HUES6 (cell line): Measurements from ENCODE around the gene RPRD1B.

Experiments used
- H3K27ac ChIP-seq: 2 replicates; pipeline ENCODE4 v1.7.0; 2013; ENCODE audit warnings: low read depth, mild to moderate bottlenecking, low read length, inconsistent platforms
- H3K27me3 ChIP-seq: 2 replicates; pipeline ENCODE4 v1.6.1; 2013; ENCODE audit warnings: low read length; ENCODE audit not compliant: control insufficient read depth, insufficient read depth
- H3K36me3 ChIP-seq: 2 replicates; pipeline ENCODE4 v1.6.1; 2013; ENCODE audit warnings: low read length; ENCODE audit not compliant: control insufficient read depth, insufficient read depth
- H3K4me1 ChIP-seq: 2 replicates; pipeline ENCODE4 v1.6.1; 2013; ENCODE audit warnings: low read length; ENCODE audit not compliant: control insufficient read depth, insufficient read depth
- H3K4me3 ChIP-seq: 2 replicates; pipeline ENCODE4 v1.5.1; 2013; ENCODE audit warnings: low read depth, low read length
- H3K9ac ChIP-seq: one replicate; pipeline ENCODE4 v1.6.1; 2013; ENCODE audit warnings: mild to moderate bottlenecking, low read length
- H3K9me3 ChIP-seq: 2 replicates; pipeline ENCODE4 v1.6.1; 2013; ENCODE audit warnings: low read depth, low read length; ENCODE audit not compliant: control insufficient read depth, insufficient read depth

The RPRD1B gene

DNA sequence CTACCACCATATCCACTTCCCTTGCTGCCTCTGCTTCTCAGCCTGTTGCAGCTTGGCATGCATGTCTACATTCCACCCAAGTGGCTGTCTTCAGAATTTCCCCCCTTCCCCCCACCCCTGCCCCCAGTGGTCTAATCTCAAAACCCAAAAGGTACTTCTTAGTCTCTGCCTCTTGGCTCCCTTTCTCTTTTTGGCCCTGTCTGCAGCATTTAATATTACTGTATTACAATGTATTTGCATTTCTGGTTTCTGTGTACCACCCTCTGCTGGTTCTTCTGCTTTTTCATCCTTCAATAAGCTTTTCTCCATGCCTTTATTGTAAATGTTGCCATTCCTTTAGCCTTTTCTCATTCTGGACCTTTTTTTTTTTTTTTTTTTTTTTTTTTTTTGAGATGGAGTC, 43.0 kb downstream of the RPRD1B start:
- H3K9ac ChIP-seq = no peak overlapping the region
- H3K27me3 ChIP-seq = no peaks in the 10 kb centered on the region
- H3K4me3 ChIP-seq = no peak overlapping the region
- peaks cover 24% of the 10 kb centered on the region for H3K36me3 ChIP-seq
- peaks cover 10% of the 10 kb centered on the region; the same call in 1 of the 2 replicates for H3K4me1 ChIP-seq
- H3K9me3 ChIP-seq = peaks cover 3% of the 10 kb centered on the region; the same call in 1 of the 2 replicates
- no peak overlapping the region for H3K27ac ChIP-seq

DNA sequence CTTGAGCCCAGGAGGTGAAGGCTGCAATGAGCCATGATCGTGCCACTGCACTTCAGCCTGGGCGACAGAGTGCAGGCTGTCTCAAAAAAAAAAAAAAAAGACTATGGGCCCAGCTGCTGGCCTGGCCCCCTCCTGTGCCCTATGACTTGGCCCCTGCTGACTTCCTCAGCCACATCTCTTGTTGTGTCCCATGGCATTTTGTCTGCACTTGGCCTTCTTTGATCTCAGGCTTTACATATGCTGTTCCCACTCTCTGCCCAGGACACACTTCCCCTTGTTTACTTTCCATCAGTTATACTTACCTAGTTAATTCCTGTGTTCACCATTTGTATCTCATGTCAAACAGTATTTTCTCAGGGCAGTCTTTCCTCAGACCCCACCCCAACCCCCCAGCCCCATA, 44.5 kb downstream of the RPRD1B start:
- Histone ChIP-seq H3K9me3 (peaks cover 3% of the 10 kb centered on the region; the same call in 1 of the 2 replicates), H3K4me1 (peaks cover 7% of the 10 kb centered on the region; the same call in 1 of the 2 replicates), H3K27me3 (no peaks in the 10 kb centered on the region), H3K36me3 (peaks cover 25% of the 10 kb centered on the region), H3K9ac (no peak overlapping the region), H3K4me3 (no peak overlapping the region), H3K27ac (no peak overlapping the region)

DNA sequence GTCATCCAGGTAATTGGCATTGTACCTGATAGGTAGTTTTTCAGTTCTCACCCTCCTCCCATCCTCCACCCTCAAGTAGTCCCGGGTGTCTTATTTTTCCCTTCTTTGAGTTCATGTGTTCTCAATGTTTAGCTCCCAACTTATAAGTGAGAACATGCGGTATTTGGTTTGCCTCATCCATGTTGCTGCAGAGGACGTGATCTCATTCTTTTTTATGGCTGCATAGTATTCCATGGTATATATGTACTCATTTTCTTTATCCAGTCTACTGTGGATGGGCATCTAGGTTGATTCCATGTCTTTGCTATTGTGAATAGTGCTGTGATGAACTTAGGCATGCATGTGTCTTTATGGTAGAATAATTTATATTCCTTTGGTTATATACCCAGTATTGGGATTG, 45.8 kb downstream of the RPRD1B start:
- no peaks in the 10 kb centered on the region for H3K4me1 ChIP-seq
- no peak overlapping the region for H3K9ac ChIP-seq
- peaks cover 27% of the 10 kb centered on the region for H3K36me3 ChIP-seq
- no peak overlapping the region for H3K27ac ChIP-seq
- H3K4me3 ChIP-seq = no peak overlapping the region
- peaks cover 3% of the 10 kb centered on the region; the same call in 1 of the 2 replicates for H3K9me3 ChIP-seq
- H3K27me3 ChIP-seq = no peaks in the 10 kb centered on the region

DNA sequence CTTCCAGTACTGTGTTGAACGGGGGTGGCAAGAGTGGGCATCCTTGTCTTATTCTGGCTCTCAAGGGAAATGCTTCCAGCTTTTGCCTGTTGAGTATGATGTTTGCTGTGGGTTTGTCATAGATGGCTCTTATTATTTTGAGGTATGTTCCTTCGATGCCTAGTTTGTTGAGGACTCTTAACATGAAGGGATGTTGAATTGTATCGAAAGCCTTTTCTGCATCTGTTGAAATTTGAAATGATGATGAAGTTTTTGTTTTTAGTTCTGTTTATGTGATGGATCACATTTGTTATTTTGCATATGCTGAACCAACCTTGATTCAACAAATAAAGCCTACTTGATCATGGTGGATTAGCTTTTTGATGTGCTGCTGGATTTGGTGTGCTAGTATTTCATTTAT, 48.0 kb downstream of the RPRD1B start:
- no peak overlapping the region for H3K4me3 ChIP-seq
- H3K27me3 ChIP-seq = no peaks in the 10 kb centered on the region
- no peak overlapping the region for H3K27ac ChIP-seq
- peaks cover 3% of the 10 kb centered on the region; the same call in 1 of the 2 replicates for H3K9me3 ChIP-seq
- H3K4me1 ChIP-seq = no peaks in the 10 kb centered on the region
- no peak overlapping the region for H3K9ac ChIP-seq
- H3K36me3 ChIP-seq = peaks cover 38% of the 10 kb centered on the region

DNA sequence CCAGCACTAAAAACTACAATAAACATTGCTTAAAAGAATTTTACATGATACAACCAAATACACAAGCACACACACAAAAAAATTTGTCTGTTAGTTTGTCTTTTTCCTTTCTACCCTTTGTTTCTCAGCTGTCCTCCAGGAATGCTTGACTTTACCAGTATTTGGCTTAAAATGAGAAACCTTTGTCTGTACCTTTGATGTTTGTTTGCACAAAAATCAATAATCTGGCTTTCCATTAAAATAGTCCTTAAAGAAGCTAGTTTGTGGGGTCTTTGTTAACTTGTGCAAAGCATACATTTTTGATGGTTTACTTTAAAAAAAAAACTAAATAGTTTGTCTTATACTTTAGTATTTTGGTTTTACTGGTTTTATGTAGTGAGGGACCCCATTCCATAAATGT, 49.3 kb downstream of the RPRD1B start:
- Histone ChIP-seq H3K4me1 (no peaks in the 10 kb centered on the region), H3K27ac (no peak overlapping the region), H3K9ac (no peak overlapping the region), H3K4me3 (no peak overlapping the region), H3K9me3 (peaks cover 3% of the 10 kb centered on the region; the same call in 1 of the 2 replicates), H3K36me3 (peaks cover 42% of the 10 kb centered on the region), H3K27me3 (no peaks in the 10 kb centered on the region)

DNA sequence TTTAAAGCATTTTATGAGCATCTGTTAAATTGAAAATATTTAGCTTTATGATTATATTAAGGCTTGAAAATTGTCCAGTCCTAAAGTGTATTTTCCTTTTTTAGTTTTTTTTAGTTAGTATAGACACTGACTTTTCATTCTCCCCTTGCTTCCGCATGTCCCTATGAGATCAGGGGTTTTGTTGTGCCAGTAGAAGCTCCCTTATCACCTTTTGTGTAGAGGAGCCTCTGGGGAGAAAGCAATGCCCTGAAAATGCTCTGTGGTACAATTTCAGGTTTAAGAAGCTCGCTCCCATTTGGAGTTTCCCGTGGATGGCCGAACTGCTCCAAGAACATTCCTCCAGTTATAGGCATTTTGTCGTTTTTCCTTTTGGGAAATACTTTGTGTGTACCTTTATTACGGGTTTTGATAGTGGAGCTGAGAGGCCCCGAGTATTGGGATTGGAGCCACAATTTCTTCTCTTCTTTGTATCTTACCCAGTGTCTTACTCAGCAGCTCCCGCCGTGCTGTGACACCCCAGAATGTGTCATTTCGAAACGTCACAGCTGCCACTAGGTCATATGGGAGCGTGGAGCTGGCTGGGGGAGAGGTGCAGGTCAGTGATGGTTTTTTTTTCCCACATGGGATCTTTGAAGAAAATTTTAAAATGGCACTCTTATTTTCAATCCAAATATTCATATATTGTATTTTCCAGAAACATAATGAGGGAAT, 49.9 kb downstream of the RPRD1B start:
- Histone ChIP-seq H3K9me3 (peaks cover 3% of the 10 kb centered on the region; the same call in 1 of the 2 replicates), H3K9ac (no peak overlapping the region), H3K27me3 (no peaks in the 10 kb centered on the region), H3K36me3 (peaks cover 47% of the 10 kb centered on the region), H3K4me3 (no peak overlapping the region), H3K4me1 (no peaks in the 10 kb centered on the region), H3K27ac (no peak overlapping the region)

DNA sequence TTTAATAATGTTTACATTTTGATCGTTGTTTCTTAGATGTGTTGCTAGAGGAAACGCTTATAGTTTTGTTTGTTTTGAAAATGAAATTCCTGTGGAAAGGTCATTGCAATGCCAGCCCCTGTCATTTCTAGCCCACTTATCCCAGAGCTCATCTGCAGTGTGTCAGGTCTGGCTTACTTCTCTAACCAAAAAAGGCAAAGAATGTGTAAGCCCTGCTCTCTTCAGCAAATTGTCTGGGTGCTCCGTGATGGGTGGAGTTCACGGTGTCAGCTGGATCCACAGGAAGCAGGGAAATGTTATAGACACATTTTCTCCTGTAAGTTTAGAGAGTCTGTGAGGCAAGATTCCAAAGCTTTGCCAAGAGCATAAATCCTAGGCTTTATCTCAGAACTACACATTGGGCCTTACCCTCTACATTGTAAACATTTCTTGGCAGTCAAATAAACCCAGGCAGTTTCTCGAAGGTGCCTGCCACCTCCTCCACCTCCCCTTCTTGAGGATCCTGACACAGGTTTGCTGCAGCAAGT, 50.9 kb downstream of the RPRD1B start:
- Histone ChIP-seq H3K9ac (peak overlapping the region; percentile 47), H3K4me3 (no peak overlapping the region), H3K27me3 (no peaks in the 10 kb centered on the region), H3K9me3 (peaks cover under 1% of the 10 kb centered on the region; the same call in 1 of the 2 replicates), H3K27ac (peak overlapping the region; percentile 8; the same call in 1 of the 2 replicates), H3K4me1 (no peaks in the 10 kb centered on the region), H3K36me3 (peaks cover 49% of the 10 kb centered on the region)

DNA sequence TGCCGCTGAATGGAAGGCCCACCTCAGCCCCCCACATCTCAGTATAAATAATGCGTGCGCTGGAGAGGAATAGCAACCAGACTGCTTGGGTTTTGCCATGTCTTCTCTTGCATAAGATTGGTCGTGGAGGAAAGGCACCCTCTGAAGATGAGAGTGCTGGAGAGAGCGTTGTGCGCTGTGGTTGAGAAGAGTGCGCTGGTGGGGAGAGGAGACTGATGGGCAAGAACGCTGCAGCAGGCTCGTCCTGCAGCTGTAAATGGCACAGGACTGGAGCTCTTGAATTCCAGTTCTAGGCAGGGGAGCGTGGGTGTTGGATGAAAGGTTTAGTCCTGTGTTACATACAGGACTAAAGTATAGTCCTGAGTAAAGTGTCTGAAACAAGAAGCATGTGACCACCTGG, 51.5 kb downstream of the RPRD1B start:
- no peaks in the 10 kb centered on the region for H3K9me3 ChIP-seq
- no peak overlapping the region for H3K4me3 ChIP-seq
- H3K36me3 ChIP-seq = peaks cover 55% of the 10 kb centered on the region
- no peaks in the 10 kb centered on the region for H3K27me3 ChIP-seq
- peak overlapping the region; percentile 8; the same call in 1 of the 2 replicates for H3K27ac ChIP-seq
- peak overlapping the region; percentile 47 for H3K9ac ChIP-seq
- H3K4me1 ChIP-seq = no peaks in the 10 kb centered on the region

DNA sequence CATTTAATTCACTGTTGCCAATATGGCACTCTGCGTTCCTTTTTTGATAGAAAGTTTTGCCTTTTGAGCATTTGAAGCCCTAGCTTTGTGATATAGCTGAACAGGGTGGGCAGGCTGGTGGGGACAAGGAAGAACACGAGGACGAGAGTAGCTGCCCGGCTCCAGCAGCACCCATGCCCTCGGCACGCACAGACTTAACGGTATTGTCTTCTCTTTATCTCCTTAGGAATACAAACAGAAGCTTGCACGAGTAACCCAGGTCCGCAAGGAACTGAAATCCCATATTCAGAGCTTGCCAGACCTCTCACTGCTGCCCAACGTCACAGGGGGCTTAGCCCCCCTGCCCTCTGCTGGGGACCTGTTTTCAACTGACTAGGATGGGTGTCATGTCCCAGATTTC, 56.0 kb downstream of the RPRD1B start:
- H3K27me3 ChIP-seq = no peaks in the 10 kb centered on the region
- H3K9ac ChIP-seq = no peak overlapping the region
- peaks cover 54% of the 10 kb centered on the region for H3K36me3 ChIP-seq
- H3K4me1 ChIP-seq = no peaks in the 10 kb centered on the region
- no peak overlapping the region for H3K4me3 ChIP-seq
- H3K9me3 ChIP-seq = no peaks in the 10 kb centered on the region
- no peak overlapping the region; the same call in 1 of the 2 replicates for H3K27ac ChIP-seq

DNA sequence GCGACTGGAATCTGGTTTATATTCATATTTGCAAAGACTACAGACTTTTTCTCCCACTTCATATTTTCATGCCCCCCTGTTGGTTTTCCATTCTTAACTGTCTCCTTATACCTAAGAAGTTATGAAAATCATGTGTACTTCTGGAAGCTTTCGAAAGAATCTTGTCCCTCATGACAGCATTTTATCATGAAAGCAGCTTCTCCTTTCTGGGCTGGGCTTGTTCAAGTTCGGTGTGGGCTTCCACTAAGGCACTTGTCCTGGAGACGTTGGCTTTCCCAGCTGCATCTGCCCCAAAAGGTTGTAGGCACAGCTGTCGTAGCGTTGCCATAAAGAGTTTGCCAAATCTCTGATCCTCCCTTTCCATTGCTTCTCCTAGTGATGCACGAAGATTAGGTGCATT, 56.5 kb downstream of the RPRD1B start:
- no peak overlapping the region for H3K4me3 ChIP-seq
- no peak overlapping the region for H3K27ac ChIP-seq
- no peaks in the 10 kb centered on the region for H3K4me1 ChIP-seq
- no peaks in the 10 kb centered on the region for H3K27me3 ChIP-seq
- peaks cover 48% of the 10 kb centered on the region for H3K36me3 ChIP-seq
- no peaks in the 10 kb centered on the region for H3K9me3 ChIP-seq
- no peak overlapping the region for H3K9ac ChIP-seq

DNA sequence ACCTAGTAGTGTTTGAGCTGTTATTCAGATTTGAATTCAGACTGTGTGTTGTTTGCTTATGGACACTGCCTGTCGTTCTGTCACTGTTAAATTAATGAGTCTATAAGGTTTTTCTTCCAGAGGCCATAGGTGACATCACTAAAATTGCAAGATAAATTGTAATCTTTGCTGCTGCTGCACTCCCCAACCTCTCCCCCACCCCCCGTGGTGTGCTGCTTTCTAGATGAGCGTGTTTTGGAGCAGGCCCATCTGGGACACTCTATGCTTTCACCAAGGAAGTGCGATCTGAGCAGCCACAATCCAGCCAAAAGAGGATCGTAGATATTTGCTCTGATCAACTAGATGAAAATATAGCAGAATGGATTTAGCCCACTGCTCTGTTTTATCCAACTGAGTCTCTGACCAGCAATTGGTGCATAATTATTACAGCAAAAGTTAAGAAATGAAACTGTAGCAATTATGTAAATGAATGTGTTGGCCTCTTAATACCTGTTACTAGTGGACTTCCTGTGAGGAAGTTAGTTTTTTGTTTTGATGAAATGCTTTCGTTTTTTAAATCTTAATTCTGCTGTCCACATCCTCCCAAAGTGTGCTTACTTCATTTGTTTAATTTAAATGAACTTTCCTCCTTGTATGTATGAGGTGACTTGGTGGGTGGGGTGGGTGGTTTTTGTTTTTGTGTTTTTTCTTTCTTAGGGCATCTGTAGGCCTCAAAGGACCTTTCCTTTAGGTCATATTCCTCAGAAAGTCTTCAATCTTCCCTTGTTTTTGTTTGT, 58.1 kb downstream of the RPRD1B start:
- Histone ChIP-seq H3K27ac (no peak overlapping the region), H3K4me3 (no peak overlapping the region), H3K9me3 (no peaks in the 10 kb centered on the region), H3K4me1 (no peaks in the 10 kb centered on the region), H3K9ac (no peak overlapping the region), H3K27me3 (no peaks in the 10 kb centered on the region), H3K36me3 (peaks cover 41% of the 10 kb centered on the region)
